Putamen (tissue), 1 donor: Measurements from ENCODE around the gene ZC3H7B.
"Not testable (repeated sequence)": the region's sequence is repeated elsewhere in the genome, so short reads cannot be mapped to it uniquely, and the experiment has no call there.

Source experiments
- DNase-seq: peaks from one replicate; pipeline ENCODE4 v3.0.0-alpha.2; 2016; ENCODE audit warnings: low spot score

ZC3H7B gene

DNA sequence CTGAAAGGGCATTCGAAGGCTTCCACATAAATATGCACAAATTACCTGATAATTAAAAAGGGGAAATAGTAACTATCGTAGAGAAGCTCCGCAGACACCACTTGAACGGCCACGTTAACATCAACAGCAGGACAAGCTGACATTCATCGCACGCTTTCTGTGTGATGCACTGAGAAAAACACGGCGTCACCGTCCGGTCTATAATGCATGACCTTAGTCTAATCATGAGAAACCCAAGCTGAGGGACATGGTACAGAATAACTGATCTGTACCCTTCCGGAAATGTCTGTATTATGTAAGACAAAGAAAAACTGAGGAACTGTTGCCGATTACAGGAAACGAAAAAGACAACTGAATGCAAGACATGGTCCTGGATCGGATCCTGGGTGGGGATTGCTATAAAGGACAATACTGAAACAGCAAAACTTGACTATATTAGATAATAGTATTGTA, 14.7 kb upstream of the ZC3H7B start:
- no peak for DNase-seq

DNA sequence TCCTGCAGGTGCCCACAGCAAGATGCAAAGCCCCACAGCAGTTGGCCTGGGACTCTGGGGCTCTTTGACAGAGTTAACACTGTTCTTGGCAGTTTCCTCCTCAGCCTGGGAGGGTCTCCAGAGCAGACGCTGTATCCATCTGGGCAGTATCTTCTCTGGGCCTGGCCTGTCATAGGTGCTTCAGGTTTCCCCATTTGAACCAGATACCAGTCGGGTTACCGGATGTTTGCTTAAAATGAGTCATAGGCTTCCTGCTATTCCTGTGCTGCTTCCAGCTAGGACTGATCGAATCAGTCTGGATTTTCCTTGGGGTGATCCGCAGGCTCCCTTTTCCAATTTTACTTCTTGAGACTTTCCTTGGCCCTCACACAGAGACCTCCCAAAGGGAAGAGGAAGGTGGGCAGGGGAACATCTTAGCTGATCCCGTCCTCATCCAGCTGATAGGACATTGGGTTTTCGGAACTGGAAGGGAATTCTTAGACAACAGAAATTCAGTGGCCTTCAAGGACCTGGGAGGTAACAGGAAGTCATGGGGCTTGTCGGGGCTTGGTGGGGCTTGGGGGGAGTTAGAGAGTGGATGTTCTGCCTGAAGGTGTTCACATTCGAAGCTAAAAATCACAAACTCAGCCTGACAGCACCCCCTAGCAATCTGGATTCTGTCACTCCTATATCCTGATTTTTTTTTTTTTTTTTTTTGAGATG, 12.9 kb upstream of the ZC3H7B start:
- no peak for DNase-seq

DNA sequence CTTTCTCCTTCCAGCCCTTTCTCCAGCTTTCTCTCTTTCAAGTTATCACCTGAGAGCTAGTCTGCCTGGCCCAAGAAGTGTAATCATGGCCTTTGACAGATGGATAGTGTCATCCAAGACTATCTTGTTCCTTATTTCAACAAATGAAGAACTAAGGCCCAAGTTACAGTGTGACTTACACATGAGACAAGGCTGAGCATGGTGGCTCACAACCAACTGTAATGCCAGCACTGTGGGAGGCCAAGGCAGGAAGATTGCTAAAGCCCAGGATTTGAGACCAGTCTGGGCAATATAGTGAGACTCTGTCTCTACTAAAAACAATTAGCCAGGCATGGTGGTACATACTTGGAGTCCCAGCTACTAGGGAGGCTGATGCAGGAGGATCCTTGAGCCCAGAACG, 11.7 kb upstream of the ZC3H7B start:
- DNase-seq, result no peak

DNA sequence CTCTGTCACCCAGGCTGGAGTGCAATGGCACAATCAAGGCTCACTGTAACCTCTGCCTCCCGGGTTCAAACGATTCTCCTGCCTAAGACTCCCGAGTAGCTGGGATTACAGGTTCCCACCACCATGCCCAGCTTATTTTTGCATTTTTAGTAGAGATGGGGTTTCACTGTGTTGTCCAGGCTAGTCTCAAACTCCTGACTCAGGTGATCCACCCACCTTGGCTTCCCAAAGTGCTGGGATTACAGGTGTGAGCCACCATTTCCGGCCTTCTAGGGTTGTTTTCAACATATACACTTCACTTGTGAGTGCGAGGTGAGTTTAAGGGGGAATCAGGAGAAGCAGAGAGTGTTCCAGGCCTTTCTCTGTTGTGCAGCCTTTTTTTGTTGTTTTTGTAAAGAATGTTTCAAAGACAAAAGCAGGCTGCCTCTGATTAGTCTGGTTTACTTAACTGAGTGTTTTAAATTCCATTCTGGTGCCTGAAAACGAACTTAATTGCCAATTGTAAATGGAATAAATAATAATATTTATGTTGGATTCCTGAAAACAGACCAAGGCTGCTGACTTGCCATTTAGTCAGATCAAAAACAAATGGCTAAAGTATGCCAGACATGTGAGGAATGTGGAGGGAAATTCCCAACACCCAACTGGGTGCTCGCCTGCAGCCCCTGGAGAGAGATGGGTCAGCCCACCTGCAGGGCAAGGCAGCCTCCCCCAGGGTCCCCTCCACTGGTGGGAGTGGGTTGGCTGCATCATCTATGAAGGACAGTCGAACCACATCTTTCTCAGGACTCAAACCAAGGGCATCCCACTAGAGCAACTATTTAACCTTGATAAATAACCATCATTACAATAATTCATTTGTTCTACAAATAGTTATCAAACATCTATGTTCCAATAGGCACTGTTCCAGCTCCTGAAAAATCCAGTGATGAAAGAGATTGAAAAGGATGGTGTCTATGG, 10.8 kb upstream of the ZC3H7B start:
- no peak for DNase-seq

DNA sequence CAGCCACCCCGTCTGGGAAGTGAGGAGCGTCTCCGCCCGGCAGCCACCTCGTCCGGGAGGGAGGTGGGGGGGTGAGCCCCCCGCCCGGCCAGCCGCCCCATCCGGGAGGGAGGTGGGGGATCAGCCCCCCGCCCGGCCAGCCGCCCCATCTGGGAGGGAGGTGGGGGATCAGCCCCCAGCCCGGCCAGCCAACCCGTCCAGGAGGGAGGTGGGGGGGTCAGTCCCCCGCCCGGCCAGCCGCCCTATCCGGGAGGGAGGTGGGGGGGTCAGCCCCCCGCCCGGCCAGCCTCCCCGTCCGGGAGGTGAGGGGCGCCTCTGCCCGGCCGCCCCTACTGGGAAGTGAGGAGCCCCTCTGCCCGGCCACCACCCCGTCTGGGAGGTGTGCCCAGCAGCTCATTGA, 6.5 kb upstream of the ZC3H7B start:
- not testable (repeated sequence) for DNase-seq

DNA sequence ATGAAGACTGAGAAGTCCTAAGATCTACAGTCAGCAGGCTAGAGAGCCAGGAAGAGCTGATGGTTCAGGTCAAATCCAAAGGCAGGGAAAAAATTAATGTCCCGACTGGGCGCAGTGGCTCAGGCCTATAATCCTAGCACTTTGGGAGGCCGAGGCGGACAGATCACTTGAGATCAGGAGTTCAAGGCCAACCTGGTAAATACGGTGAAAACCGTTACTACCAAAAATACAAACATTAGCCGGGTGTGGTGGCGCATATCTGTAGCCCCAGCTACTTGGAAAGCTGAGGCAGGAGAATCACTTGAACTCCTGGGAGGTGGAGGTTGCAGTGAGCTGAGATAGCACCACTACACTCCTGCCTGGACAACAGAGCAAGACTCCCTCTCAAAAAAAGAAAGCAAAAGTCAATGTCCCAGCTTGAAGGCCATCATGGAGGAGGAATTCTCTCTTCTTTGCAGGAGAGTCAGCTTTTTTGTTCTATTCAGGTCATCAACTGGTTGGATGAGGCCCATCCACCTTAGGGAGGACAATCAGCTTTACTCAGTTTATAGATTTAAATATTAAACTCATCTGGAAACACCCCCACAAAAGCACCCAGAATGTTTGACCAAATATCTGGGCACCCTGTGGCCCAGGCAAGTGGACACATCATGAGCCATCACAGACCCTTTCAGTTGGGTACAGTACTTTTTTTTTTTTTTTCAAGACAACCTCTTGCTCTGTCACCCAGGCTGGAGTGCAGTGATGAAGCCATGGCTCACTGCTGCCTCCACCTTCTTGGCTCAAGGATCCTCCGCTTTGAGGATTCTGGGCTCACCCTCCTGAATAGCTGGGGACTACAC, 4.3 kb upstream of the ZC3H7B start:
- DNase-seq, result no peak

DNA sequence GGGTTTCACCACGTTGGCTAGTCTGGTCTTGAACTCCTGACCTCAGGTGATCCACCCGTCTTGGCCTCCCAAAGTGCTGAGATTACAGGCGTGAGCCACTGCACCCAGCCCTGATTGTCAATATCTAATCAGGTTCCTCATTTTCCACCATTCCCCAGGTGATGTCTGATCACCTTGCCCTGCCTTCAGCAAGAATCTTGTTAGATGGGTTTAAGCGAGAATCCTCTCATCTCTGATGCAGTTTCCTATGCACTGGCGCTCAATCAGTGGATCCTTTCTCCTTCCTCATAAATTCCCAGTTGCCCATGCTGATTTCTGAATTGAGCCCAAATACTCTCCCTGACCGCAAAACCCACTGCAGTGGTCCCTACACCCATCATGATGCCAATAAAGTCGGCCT, 664 bp upstream of the ZC3H7B start:
- DNase-seq, result no peak

DNA sequence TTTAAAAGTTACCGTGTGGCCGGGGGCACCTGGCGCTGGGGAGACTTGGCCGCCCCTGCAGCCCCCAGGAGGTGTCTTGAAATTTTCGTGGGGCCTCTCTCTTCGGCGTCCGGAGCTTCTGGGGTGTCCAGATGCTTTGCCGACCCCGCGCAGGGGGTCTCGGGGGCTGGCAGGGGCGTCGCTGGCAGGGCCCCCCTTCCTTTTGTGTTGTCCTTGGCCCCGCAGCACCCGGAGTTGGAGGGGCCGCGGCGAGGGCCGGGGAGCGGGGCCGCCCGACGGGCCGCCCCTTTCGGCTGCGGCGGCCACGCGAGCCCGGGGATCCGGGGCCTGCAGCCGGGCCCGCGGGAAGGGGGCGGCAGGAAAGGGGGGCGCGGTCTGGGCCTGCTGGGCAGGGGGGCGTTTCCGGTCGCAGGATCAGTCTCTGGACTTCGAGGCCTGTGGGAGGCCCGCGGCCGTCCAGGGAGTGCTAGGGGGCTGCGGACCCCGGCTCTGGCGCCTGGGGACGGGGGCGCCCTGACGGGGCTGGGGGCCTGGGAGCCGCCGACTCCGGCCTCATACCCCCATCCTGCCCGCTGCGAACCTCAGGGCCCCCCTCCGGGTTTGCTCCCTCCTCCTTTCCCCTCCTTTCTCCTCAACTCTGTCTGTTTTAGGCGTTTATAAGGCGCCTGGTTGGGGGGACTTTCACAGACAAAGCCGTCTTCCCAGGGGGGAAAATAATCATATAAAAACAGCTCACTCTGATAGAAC, 869 bp downstream of the ZC3H7B start:
- DNase-seq, result no peak

DNA sequence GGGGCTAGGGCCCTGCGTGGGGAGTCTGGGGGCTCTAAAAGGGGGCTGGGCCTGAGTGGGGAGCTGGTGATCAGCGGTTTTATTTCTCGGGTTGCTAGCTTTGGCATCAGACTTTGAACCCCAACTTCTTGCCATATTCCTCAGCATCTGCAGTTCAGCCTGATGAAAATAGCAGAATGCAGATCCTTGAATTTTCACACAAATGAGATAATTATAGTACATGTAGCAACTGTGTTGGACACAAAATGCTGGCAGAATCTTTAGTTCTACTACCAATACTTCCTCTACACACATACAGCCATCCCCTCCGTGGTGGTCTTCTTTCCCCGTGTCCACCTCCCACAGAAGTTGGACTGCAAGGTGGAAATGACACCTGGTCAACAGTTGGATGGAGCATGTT, 1.5 kb downstream of the ZC3H7B start:
- DNase-seq, result no peak

DNA sequence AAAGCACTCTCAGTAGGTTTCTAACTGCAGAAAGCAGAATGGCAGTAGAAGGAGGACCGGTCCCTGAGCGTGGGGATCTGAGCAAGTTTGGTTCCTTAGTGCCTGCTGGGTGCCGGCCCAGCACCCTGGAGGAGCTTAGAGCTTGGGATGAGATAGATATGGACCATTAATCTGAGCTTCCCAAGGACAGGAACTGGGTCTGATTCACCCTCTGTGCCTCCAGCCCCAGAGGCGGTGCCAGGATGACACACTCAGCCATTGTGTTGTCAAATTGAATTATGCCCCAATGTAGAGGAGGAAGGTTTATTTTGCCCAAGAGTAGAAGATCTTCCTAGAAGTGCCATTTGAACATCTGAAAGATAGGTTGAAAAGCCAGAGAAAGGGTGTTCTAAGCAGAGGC, 4.3 kb downstream of the ZC3H7B start:
- DNase-seq, result no peak

DNA sequence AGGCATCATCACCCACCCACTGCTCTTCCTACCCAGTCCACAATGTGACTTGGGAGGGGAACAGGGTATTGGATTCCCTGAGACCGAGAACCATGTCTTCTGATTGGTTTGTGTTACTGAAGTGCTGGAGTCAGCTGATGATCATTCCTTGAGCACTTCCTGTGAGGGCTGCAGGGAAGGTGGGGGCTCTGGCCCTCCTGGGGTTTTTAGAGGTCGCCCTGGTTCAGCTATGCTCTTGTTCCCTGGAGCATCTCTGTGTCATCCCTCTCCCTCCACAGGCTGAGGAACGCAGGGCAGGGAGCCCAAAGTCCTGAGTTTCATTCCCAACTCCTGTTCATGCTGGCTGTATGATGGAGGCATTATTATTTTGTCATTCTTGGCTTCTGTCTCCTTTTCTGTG, 6.7 kb downstream of the ZC3H7B start:
- peak; percentile 63 for DNase-seq

DNA sequence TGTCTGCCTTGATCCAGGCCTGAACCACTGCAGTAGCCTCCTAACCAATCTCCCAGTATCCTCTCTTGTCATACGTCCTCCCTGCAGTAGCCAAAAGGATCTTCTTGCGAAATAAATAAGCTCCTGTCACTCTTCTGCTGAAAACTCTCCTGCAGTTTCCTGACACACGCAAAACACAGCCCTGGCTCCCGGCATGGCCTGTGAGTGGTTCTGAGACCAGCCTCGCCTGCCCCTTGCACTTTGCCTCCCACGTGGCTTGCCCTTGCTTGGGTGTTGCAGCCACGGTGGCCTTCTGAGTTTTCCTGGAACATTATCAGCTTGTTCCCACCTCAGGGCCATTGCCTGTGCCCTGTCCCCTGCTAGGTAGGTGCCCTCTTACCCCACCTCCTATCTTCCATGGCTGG, 7.2 kb downstream of the ZC3H7B start:
- no peak for DNase-seq

DNA sequence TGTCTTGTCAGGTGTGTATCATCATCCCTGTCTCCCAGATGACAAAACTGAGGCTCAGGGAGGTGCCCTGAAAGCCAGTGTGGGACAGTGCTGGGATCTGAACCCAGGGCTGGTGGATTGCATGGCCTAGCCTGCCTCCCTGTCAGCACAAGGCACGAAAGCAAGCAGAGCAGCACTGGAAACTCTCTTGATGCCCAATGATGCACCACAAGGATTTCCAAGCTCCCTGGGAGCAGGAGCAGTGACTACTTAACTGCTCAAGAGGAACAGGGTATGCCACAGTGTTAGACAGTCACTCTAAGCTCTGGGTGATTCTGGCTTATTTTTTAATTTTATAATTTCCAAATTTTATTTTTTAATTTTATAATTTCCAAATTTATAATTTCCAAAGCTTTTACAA, 9.0 kb downstream of the ZC3H7B start:
- DNase-seq, result no peak

DNA sequence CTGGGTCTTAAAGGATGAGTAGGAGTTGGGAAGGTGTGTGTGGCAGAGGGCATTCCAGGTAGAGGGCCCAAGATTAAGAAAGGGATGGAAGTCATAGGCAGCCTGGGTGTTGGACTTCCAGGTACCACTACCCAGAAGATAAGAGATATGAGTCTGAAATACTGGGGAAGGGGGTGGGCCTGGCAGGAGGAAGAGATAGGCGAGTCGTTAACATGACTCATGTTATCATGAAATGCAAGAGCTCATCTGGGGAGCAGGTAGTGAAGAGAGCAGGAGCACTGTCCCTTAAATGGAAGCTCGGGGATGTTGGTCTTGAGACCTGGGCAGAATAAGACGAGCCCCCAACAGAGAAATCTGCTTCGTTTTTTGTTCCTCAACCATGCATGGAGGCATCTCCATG, 10.2 kb downstream of the ZC3H7B start:
- DNase-seq, result no peak

DNA sequence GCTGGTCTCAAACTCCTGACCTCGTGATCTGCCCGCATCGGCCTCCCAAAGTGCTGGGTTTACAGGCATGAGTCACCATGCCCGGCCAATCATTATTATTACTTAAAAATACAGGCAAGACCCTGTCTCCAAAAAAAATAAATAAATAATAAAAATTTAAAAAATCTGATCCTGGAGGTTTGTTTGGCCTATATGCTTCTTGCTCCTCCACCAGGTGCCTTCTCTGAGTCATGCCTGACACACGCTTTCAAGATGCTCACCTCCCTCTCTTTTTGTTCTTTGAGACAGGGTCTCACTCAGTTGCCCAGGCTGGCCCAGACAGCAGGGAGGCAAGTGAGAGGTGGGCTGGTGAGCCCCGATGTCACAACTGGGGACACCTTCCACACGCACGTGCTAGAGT, 13.5 kb downstream of the ZC3H7B start:
- no peak for DNase-seq

DNA sequence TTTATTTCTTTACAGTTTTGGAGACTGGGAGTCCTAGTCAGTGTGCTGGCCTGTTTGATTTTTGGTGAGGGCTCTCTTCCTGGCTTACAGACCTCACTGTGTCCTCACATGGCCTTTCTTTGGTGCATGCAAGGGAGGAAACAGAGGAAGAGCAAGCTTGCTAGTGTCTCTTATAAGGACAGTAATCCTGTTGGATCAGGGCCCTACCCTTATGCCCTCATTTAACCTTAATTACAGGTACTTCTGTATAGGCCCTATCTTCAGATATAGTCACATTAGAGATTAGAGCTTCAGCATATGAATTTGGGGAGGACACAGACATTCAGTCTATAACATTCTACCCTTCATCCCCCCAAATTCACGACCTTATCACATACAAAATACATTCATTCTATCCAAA, 14.3 kb downstream of the ZC3H7B start:
- DNase-seq, result no peak

DNA sequence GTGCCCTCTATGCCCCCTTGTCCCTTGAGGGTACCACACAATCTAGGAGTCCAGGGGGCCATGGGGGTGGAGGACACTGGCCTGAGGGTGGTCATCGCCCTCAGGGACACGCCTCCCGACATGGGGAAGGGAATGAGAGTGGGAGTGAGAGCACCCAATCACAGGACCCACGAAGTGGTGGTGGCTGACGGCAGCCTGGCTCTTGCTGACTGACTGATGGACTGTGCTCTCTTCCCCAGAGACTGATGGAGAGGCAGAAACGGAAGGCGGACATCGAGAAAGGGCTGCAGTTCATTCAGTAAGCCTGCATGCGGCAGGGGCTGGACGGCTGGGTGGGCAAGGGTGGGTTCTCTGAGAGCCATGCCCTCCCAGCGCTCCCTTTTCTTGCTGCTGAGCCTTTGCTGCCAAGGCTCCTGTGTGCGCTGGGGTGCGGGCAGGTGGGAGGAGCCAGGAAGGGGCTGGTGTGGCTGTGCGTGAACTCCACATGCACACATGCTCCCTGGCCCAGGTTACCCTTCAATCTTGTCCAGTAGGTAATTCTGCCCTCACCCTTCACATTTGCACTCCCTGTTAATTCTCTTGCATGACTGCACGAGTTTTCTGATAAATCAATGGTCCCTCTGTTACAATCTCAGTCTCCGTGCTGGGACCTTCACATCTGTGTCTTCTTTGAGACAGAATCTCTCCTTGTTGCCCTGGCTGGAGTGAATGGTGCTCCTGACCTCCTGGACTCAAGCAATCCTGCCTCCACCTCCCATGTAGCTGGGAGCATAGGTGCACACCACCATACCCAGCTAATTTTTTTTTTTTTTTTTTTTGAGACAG, 19.3 kb downstream of the ZC3H7B start:
- no peak for DNase-seq

DNA sequence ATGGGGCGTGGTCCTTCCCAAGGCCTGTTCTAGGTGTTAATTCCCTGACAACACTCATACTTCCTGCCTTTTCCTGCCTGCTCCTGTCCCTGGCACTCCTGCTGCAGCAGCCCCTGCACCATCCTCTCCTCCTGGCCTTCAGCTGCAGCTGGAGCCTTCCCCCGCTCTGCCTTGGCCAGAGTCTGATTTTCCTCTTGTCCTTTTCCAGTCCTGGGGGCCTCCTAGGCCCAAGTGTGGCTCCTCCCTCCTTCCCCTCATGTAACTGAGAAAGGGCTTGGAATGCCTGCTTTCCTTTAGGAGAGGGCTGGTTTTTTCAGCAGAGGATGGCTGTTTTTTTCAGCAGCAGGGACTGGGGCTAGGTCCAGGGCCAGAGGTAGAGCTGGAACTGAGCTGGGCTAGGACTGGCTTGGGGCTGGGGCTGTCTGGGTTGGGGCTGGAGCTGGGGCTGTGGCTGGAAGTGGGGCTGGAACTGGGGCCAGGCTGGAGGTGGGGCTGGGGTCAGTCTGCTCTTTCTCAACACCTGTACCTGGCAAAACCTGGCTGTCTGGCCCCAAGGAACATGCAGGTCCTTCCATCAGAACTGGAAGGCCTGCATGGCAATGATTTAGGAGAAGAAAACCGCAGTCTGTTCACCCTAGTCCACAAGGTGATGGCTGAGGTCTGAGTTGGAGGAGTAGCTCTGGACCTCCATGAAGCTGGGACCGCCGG, 23.6 kb downstream of the ZC3H7B start:
- no peak for DNase-seq

DNA sequence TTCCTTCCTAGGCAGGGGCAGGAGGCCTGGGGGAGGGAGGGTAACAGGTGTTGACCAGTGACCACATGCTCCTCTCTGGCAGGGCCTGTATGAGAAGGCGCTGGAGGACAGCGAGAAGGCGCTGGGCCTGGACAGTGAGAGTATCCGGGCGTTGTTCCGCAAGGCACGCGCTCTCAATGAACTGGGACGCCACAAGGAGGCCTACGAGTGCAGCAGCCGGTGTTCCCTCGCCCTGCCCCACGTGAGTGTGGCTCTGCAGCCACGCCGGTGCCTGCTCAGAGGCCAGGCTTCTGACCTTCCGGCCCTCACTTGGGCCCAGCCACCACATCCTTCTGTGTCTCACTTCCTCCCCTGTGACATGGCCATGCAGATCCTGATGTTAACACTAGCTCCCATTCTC, 25.8 kb downstream of the ZC3H7B start:
- peak; percentile 35 for DNase-seq

DNA sequence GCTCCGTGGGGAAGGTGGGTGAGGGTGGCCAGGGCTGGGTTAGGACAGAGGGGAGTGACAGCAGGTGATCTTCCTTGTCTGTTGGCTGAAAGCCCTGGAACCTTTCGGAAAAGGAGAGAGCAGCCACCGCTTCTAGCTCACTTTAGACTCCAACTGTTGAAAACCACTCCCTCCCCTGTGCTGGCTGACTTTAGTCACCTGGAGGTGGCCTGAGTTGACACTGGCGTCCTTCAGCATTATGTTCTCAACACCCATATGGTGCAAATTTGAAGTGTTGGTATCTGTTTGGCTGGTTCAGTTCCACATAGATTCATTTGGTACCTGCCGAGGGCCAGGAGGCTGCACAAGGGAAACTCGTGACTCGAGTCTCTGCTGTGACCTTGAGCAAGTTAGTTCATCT, 28.8 kb downstream of the ZC3H7B start:
- no peak for DNase-seq
